Esophagus squamous epithelium (tissue), 4 donors: ENCODE measurements around the gene MAP7D2.

ENCODE experiments used
- CTCF ChIP-seq, 6 experiments: fragments of 450-650 bp in 4 of 6; fragments of 200-600 bp in 2 of 6; sonication (generic) in 2 of 6; IDR thresholded peaks; one replicate each; pipeline ENCODE4 v1.5.1; 2016 to 2019; ENCODE audit warnings: antibody characterized with exemption in 6 of 6, mild to moderate bottlenecking in 4 of 6, moderate library complexity in 4 of 6
- POLR2A ChIP-seq, 4 donors: fragments of 450-650 bp; IDR thresholded peaks; one replicate each; pipeline ENCODE4 v1.6.1; 2017; ENCODE audit warnings: antibody characterized with exemption in 4 of 4, mild to moderate bottlenecking in 4 of 4, moderate library complexity in 3 of 4

DNA sequence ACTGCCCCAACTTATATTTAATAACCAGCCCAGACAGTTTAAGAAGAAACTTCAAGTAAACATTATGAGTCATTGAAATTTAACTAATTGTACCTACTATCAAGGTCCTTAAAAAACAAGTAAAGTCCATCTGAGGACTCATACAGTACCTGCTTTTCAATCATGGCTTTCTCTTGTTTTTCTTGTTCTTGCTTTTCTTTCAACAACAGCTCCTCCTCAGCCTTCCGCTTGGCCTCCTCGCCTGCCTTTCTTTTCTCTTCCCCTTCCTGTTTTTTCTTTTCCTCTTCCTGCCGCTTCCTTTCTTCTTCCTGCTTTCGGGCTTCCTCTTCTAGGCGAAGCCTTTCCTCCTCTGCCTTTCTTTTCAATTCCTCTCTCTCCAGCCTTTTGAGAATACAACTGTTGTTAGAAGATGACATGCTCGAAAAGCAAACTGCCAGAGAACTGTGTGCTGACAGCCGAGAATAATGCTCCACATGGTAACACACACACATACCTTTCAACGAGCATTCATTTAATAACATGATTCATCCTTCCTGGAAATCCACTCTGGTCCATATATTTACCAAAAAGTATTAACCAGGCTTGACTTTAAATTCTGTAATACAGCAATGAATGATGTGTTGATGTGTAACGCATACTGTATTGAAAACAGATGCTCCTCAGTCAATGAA is 100.6 kb downstream of the MAP7D2 start:
- TF ChIP-seq POLR2A (IDR thresholded peaks at IDR 0.05): no peak
- no peak for TF ChIP-seq CTCF (IDR thresholded peaks at IDR 0.05)
